A673 (cell line): ENCODE measurements around the gene VWA2. TPM values are rescaled to one million over a fixed set of nuclear protein-coding genes. Genes with fewer than 3 reads are reported as not detected.

Source experiments
- BruUV-seq: library from RNA; stranded (reverse); fragments of 400-500 nt; replicated peaks from 2 replicates; lab custom pipeline; 2021; lab: Mats Ljungman, UMichigan
- CTCF ChIA-PET: fragments of 300-600 bp; sonication (Branson Sonifier 250); formaldehyde crosslinking; loops from one replicate; lab custom pipeline; 2022; ENCODE audit warnings: antibody characterized with exemption; lab: Charles Lee
- POLR2A ChIA-PET: fragments of 300-600 bp; sonication (Branson Sonifier 250); formaldehyde crosslinking; loops from one replicate; lab custom pipeline; 2022; ENCODE audit warnings: antibody characterized with exemption; ENCODE audit not compliant: low non-redundant PET; lab: Charles Lee
- DNase-seq: peaks from one replicate; pipeline ENCODE4 v3.0.0-alpha.2; 2015; ENCODE audit warnings: low spot score
- H3K27ac ChIP-seq: fragments of 200-600 bp; sonication (generic); 2 replicates; pipeline ENCODE4 v1.5.1; 2016; ENCODE audit warnings: mixed run types, low read depth, mild to moderate bottlenecking, mixed read lengths, antibody characterized with exemption, low read length; ENCODE audit not compliant: poor library complexity, severe bottlenecking
- H3K27me3 ChIP-seq: fragments of 200-600 bp; sonication (generic); replicated peaks from 2 replicates; pipeline ENCODE4 v1.6.1; 2017; ENCODE audit warnings: mixed run types, low read depth, mild to moderate bottlenecking, mixed read lengths, antibody characterized with exemption, low read length; ENCODE audit not compliant: insufficient read depth, poor library complexity
- H3K36me3 ChIP-seq: fragments of 200-600 bp; sonication (generic); 2 replicates; pipeline ENCODE4 v1.6.1; 2016; ENCODE audit warnings: mixed run types, mild to moderate bottlenecking, mixed read lengths, antibody characterized with exemption, low read length; ENCODE audit not compliant: insufficient read depth, poor library complexity, severe bottlenecking
- H3K4me1 ChIP-seq: fragments of 200-600 bp; sonication (generic); 2 replicates; pipeline ENCODE4 v1.6.1; 2017; ENCODE audit warnings: mixed run types, mild to moderate bottlenecking, mixed read lengths, antibody characterized with exemption, low read length; ENCODE audit not compliant: insufficient read depth, poor library complexity, severe bottlenecking
- H3K4me3 ChIP-seq: fragments of 200-600 bp; sonication (generic); 2 replicates; pipeline ENCODE4 v1.5.1; 2016; ENCODE audit warnings: low read depth, mixed run types, mild to moderate bottlenecking, mixed read lengths, low read length; ENCODE audit not compliant: poor library complexity, severe bottlenecking
- H3K9me3 ChIP-seq: fragments of 200-600 bp; sonication (generic); 2 replicates; pipeline ENCODE4 v1.6.1; 2016; ENCODE audit warnings: mixed run types, low read depth, mild to moderate bottlenecking, mixed read lengths, antibody characterized with exemption, low read length; ENCODE audit not compliant: poor library complexity, severe bottlenecking
- CTCF ChIP-seq: fragments of 300-800, 200-600 bp; sonication (generic); conservative IDR thresholded peaks from 2 replicates; pipeline ENCODE4 v1.5.1; 2017; ENCODE audit warnings: low read depth, mild to moderate bottlenecking, antibody characterized with exemption, low read length, moderate library complexity, mixed read lengths
- EZH2 ChIP-seq: fragments of 200-600 bp; sonication (generic); IDR thresholded peaks from 2 replicates; pipeline ENCODE4 v1.6.1; 2017; ENCODE audit warnings: borderline replicate concordance, low read depth, mild to moderate bottlenecking, mixed read lengths, antibody characterized with exemption, low read length; ENCODE audit not compliant: poor library complexity, severe bottlenecking
- intact Hi-C: fragments of 100-400 bp; cut with micrococcal nuclease; formaldehyde crosslinking; loops from one replicate; pipeline ENCODE4 v1.10.0; 2022; ENCODE audit not compliant: unreplicated experiment
- total RNA-seq: library from RNA; stranded (reverse); gene quantifications from 2 replicates; pipeline ENCODE4 v1.2.3, GENCODE V29; 2021

VWA2 gene
- total RNA-seq, 1 experiment from 2014 or later = not detected

- TF ChIP-seq EZH2 = no peak
- TF ChIP-seq CTCF = no peak
- H3K9me3 ChIP-seq = no peaks in the 10 kb centered on the region
- intact Hi-C loops = no loop called here
- ChIA-PET POLR2A (no interaction called here), CTCF (no interaction called here)
- H3K36me3 ChIP-seq = no peaks in the 10 kb centered on the region
- H3K4me1 ChIP-seq = no peaks in the 10 kb centered on the region
- H3K4me3 ChIP-seq = no peak overlapping the region
- H3K27ac ChIP-seq = no peak overlapping the region
- no peak for DNase-seq
- BruUV-seq = no TSS peak
- no peaks in the 10 kb centered on the region for H3K27me3 ChIP-seq
These were observed 95.2 kb downstream of the VWA2 start for GRCh38 chr10:114334301-114334700.

- no peaks in the 10 kb centered on the region for H3K9me3 ChIP-seq
- intact Hi-C loops = no loop called here
- BruUV-seq = no TSS peak
- TF ChIP-seq CTCF = no peak
- no peak for TF ChIP-seq EZH2
- H3K36me3 ChIP-seq = no peaks in the 10 kb centered on the region
- DNase-seq = no peak
- ChIA-PET CTCF (no interaction called here), POLR2A (no interaction called here)
- H3K27me3 ChIP-seq = no peaks in the 10 kb centered on the region
- no peaks in the 10 kb centered on the region for H3K4me1 ChIP-seq
- no peak overlapping the region for H3K27ac ChIP-seq
- no peak overlapping the region for H3K4me3 ChIP-seq
These were observed 96.6 kb downstream of the VWA2 start for GRCh38 chr10:114335614-114336013.

GRCh38 chr10:114336823-114337509 lies 97.9 kb downstream of the VWA2 start:
- Histone ChIP-seq H3K36me3 (no peaks in the 10 kb centered on the region), H3K4me1 (no peaks in the 10 kb centered on the region), H3K4me3 (no peak overlapping the region), H3K9me3 (no peaks in the 10 kb centered on the region), H3K27me3 (no peaks in the 10 kb centered on the region), H3K27ac (no peak overlapping the region)
- intact Hi-C loops = no loop called here
- no TSS peak for BruUV-seq
- DNase-seq = no peak
- ChIA-PET POLR2A (no interaction called here), CTCF (no interaction called here)
- TF ChIP-seq EZH2 (no peak), CTCF (no peak)
